Ascending aorta (tissue), 2 donors: Measurements from ENCODE around the gene AIMP2. TPM values are rescaled to one million over a fixed set of nuclear protein-coding genes. Genes with fewer than 3 reads are reported as not detected.
"Not testable (repeated sequence)": the region's sequence is repeated elsewhere in the genome, so short reads cannot be mapped to it uniquely, and the experiment has no call there.

ENCODE experiments used
- DNase-seq, 2 donors: peaks; one replicate each; pipeline ENCODE4 v3.0.0-alpha.2; 2019; ENCODE audit warnings: low spot score in 2 of 2
- H3K27ac ChIP-seq, 2 donors: fragments of 200-600 bp; sonication (generic); one replicate each; pipeline ENCODE4 v1.5.1; 2016 to 2017; ENCODE audit warnings: mild to moderate bottlenecking in 1 of 2
- H3K27me3 ChIP-seq: fragments of 200-600 bp; sonication (generic); one replicate; pipeline ENCODE4 v1.5.1; 2017
- H3K36me3 ChIP-seq, 2 donors: fragments of 200-600 bp; sonication (generic); one replicate each; pipeline ENCODE4 v1.5.1; 2016
- H3K4me1 ChIP-seq, 2 donors: fragments of 200-600 bp; sonication (generic); one replicate each; pipeline ENCODE4 v1.5.1; 2016 to 2017; ENCODE audit warnings: mild to moderate bottlenecking in 1 of 2
- H3K4me3 ChIP-seq, 2 donors: fragments of 200-600 bp; sonication (generic); one replicate each; pipeline ENCODE4 v1.5.1; 2016 to 2017; ENCODE audit warnings: mild to moderate bottlenecking in 1 of 2
- H3K9me3 ChIP-seq, 2 donors: fragments of 200-600 bp; sonication (generic); one replicate each; pipeline ENCODE4 v1.5.1; 2016
- intact Hi-C: fragments of 100-400 bp; cut with DNase I; formaldehyde crosslinking; loops from one replicate; pipeline ENCODE4 v1.15.1; 2023
- total RNA-seq: library from RNA; depleted of rRNA; stranded (reverse); fragments of >200 nt; gene quantifications from one replicate; pipeline ENCODE4 v1.1.0, GENCODE V29; 2016
- TF ChIP-seq, protein P1 (sequence below), 3 experiments: fragments of 200-600 bp in 2 of 3; fragments of 450-650 bp in 1 of 3; sonication (generic) in 2 of 3; IDR thresholded peaks; one replicate each; pipeline ENCODE4 v1.5.1; 2016 to 2019; ENCODE audit warnings: antibody characterized with exemption in 3 of 3, mild to moderate bottlenecking in 1 of 3, moderate library complexity in 1 of 3

The AIMP2 gene
- total RNA-seq, 1 donor from 2014 or later, result 19.4 TPM

DNA sequence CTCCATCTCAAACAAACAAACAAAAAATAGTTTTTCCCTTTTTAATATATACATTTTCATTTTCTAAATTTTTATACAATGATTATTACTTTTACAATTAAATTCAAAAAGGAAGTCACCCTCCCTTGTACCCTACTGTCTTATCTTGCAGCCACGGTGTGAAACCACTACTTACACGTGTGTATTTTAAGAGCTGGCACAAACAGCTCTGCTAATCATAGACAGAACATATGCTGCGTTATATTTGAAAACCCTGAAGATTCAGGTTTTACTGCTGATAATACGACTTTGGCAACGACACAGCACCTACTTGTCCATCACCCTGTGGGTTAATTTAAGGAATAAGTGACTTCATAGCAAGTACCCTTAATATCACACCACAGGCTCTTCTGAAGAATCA, 23.1 kb downstream of the AIMP2 start:
- peaks cover 63 to 86% of the 10 kb centered on the region in 2 donors for H3K36me3 ChIP-seq

GRCh38 chr7:6032641-6033040, 23.6 kb downstream of the AIMP2 start:
- Histone ChIP-seq H3K4me3 (no peak overlapping the region), H3K27me3 (no peaks in the 10 kb centered on the region), H3K36me3 (peaks cover 60 to 87% of the 10 kb centered on the region in 2 donors), H3K27ac (no peak overlapping the region), H3K9me3 (no peaks in the 10 kb centered on the region), H3K4me1 (no peaks in the 10 kb centered on the region)
- TF ChIP-seq, protein P1, sequence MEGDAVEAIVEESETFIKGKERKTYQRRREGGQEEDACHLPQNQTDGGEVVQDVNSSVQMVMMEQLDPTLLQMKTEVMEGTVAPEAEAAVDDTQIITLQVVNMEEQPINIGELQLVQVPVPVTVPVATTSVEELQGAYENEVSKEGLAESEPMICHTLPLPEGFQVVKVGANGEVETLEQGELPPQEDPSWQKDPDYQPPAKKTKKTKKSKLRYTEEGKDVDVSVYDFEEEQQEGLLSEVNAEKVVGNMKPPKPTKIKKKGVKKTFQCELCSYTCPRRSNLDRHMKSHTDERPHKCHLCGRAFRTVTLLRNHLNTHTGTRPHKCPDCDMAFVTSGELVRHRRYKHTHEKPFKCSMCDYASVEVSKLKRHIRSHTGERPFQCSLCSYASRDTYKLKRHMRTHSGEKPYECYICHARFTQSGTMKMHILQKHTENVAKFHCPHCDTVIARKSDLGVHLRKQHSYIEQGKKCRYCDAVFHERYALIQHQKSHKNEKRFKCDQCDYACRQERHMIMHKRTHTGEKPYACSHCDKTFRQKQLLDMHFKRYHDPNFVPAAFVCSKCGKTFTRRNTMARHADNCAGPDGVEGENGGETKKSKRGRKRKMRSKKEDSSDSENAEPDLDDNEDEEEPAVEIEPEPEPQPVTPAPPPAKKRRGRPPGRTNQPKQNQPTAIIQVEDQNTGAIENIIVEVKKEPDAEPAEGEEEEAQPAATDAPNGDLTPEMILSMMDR (IDR thresholded peaks at IDR 0.05), result no peak
- intact Hi-C loops, result no loop called here
- DNase-seq, result no peak

More for the DNA sequence above, 23.1 kb downstream of the AIMP2 start:
- no peaks in the 10 kb centered on the region for H3K9me3 ChIP-seq
- TF ChIP-seq, protein P1 (IDR thresholded peaks at IDR 0.05), result no peak
- H3K4me3 ChIP-seq, result no peak overlapping the region
- H3K4me1 ChIP-seq, result no peaks in the 10 kb centered on the region
- no peaks in the 10 kb centered on the region for H3K27me3 ChIP-seq
- H3K27ac ChIP-seq, result no peak overlapping the region
- intact Hi-C loops, result no loop called here
- no peak for DNase-seq

DNA sequence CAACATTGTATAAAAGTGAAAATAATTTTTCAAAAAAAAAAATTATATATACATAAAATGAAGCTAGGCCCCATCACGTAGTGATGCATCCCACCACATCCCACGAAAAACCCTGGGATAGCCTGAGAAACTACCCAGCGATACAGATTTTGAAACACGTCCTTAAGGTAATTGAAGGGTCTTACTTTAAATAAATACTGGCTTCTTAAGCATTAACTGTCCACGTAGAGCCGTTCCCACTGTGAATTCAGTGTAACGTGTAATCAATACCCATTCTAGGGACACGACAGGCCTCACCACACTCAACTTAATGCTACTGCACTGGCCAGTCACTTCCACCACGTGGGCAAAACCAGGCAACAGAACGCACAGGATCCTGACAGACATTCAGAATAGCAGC, 26.1 kb downstream of the AIMP2 start:
- TF ChIP-seq, protein P1 (IDR thresholded peaks at IDR 0.05), result no peak
- H3K36me3 ChIP-seq, result peaks cover 47 to 88% of the 10 kb centered on the region in 2 donors
- no peaks in the 10 kb centered on the region for H3K9me3 ChIP-seq
- H3K4me3 ChIP-seq, result no peak overlapping the region
- H3K27ac ChIP-seq, result no peak overlapping the region
- intact Hi-C loops, result no loop called here
- no peaks in the 10 kb centered on the region for H3K4me1 ChIP-seq
- no peak for DNase-seq
- no peaks in the 10 kb centered on the region for H3K27me3 ChIP-seq

DNA sequence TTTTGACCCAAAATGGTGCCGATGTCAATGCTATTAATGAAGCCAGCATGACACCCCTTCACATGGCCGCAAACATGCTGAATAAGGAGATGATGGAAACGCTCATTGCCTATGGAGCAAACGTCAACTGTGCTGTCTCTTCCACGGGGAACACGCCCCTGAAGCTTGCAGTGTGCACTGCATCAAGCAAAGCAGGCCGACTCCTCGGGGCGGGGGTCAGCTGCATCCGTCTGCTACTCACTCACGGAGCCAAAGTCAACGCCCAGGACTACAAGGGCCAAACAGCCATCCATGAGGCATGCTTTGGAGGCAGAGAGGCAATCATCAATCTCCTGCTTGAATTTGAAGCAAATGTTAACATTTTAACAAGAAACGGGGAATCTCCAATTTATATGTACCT, 26.6 kb downstream of the AIMP2 start:
- Histone ChIP-seq H3K4me1 (no peaks in the 10 kb centered on the region), H3K27ac (no peak overlapping the region), H3K27me3 (no peaks in the 10 kb centered on the region), H3K4me3 (no peak overlapping the region), H3K36me3 (peaks cover 50 to 89% of the 10 kb centered on the region in 2 donors), H3K9me3 (no peaks in the 10 kb centered on the region)
- no peak for DNase-seq
- intact Hi-C loops, result no loop called here
- TF ChIP-seq, protein P1 (IDR thresholded peaks at IDR 0.05), result no peak

DNA sequence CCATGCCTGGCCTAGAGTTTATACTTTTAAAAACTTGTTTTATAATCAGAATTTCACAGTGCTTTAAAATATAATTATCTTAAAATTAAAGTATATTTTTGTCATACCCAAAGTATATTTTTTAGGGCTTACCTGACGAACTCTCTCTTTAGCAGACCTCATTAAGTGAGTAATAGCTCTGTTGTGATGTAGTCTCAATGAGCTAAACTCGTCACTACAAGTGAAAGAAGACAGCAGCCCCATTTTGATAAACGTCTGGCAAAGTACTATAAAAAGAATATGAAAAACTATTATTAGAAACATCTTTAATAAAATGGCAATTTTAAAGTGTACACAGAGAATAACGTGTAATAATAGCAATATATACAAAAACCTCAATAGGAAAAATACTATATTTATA, 40.7 kb downstream of the AIMP2 start:
- intact Hi-C loops, result no loop called here
- H3K36me3 ChIP-seq, result peaks cover 46 to 78% of the 10 kb centered on the region in 2 donors
- TF ChIP-seq, protein P1 (IDR thresholded peaks at IDR 0.05), result no peak
- H3K27me3 ChIP-seq, result no peaks in the 10 kb centered on the region
- H3K4me3 ChIP-seq, result no peak overlapping the region
- no peak for DNase-seq
- H3K9me3 ChIP-seq, result no peaks in the 10 kb centered on the region
- no peak overlapping the region for H3K27ac ChIP-seq
- no peaks in the 10 kb centered on the region for H3K4me1 ChIP-seq

GRCh38 chr7:6051185-6051584, 42.1 kb downstream of the AIMP2 start:
- H3K9me3 ChIP-seq, intact Hi-C loops, H3K4me1 ChIP-seq, H3K4me3 ChIP-seq, DNase-seq, H3K27ac ChIP-seq, H3K27me3 ChIP-seq: not testable (repeated sequence)
- H3K36me3 ChIP-seq, result peaks cover 33 to 65% of the 10 kb centered on the region in 2 donors
